ENCODE results near the gene PARP4.

PARP4 gene

DNA sequence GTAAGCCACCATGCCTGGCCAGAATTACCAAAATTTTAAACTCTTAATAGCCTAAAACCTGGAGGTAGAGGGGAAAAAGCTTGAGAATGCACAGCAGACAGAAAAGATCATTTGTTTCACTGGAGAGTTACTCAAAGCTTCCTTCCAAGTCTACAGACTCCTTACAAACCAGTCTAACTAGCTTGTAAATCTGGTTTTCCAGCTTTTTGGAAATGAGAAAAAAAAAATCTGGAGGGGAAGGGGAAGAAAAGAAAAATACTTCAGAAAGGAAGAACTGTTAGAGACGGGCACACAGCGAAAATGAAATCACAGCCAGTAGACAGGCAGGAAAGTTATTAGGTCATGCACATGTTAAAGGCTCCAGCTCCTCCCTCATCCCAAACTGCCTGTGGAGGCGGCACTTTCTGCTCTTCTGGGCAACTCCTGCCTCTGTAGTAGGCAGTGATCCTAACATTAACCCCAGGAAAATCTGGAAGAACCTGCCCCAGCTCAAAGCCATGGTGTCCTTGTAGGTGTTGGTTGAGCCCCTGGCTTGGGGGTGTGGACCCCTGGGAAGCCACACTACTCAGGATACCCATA, 17.3 kb downstream of the PARP4 start:
- TF ChIP-seq EP300 (IDR thresholded peaks at IDR 0.05; ENCODE audit: borderline replicate concordance) (no peak), YY1 (IDR thresholded peaks at IDR 0.05; ENCODE audit: low read depth) (no peak), CEBPB (IDR thresholded peaks at IDR 0.05) (no peak), CREB1 (IDR thresholded peaks at IDR 0.05; ENCODE audit: low read depth) (no peak), EGR1 (IDR thresholded peaks at IDR 0.05) (no peak), TCF12 (IDR thresholded peaks at IDR 0.05; ENCODE audit: low read depth) (no peak), NFIC (IDR thresholded peaks at IDR 0.05) (no peak), ZBTB7A (IDR thresholded peaks at IDR 0.05; ENCODE audit: low read depth) (no peak), FOXM1 (IDR thresholded peaks at IDR 0.05; ENCODE audit: borderline replicate concordance, low read depth) (no peak), RAD21 (IDR thresholded peaks at IDR 0.05; ENCODE audit: low read depth) (no peak), TAF1 (IDR thresholded peaks at IDR 0.05; ENCODE audit: low read depth) (no peak), TEAD4 (IDR thresholded peaks at IDR 0.05) (no peak)
- TF ChIP-seq, protein P1, sequence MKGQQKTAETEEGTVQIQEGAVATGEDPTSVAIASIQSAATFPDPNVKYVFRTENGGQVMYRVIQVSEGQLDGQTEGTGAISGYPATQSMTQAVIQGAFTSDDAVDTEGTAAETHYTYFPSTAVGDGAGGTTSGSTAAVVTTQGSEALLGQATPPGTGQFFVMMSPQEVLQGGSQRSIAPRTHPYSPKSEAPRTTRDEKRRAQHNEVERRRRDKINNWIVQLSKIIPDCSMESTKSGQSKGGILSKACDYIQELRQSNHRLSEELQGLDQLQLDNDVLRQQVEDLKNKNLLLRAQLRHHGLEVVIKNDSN (IDR thresholded peaks at IDR 0.05): no peak
- TF ChIP-seq, protein P2, sequence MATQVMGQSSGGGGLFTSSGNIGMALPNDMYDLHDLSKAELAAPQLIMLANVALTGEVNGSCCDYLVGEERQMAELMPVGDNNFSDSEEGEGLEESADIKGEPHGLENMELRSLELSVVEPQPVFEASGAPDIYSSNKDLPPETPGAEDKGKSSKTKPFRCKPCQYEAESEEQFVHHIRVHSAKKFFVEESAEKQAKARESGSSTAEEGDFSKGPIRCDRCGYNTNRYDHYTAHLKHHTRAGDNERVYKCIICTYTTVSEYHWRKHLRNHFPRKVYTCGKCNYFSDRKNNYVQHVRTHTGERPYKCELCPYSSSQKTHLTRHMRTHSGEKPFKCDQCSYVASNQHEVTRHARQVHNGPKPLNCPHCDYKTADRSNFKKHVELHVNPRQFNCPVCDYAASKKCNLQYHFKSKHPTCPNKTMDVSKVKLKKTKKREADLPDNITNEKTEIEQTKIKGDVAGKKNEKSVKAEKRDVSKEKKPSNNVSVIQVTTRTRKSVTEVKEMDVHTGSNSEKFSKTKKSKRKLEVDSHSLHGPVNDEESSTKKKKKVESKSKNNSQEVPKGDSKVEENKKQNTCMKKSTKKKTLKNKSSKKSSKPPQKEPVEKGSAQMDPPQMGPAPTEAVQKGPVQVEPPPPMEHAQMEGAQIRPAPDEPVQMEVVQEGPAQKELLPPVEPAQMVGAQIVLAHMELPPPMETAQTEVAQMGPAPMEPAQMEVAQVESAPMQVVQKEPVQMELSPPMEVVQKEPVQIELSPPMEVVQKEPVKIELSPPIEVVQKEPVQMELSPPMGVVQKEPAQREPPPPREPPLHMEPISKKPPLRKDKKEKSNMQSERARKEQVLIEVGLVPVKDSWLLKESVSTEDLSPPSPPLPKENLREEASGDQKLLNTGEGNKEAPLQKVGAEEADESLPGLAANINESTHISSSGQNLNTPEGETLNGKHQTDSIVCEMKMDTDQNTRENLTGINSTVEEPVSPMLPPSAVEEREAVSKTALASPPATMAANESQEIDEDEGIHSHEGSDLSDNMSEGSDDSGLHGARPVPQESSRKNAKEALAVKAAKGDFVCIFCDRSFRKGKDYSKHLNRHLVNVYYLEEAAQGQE (IDR thresholded peaks at IDR 0.05; ENCODE audit: low read depth): no peak
- TF ChIP-seq, protein P3, sequence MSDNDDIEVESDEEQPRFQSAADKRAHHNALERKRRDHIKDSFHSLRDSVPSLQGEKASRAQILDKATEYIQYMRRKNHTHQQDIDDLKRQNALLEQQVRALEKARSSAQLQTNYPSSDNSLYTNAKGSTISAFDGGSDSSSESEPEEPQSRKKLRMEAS (IDR thresholded peaks at IDR 0.05): no peak

DNA sequence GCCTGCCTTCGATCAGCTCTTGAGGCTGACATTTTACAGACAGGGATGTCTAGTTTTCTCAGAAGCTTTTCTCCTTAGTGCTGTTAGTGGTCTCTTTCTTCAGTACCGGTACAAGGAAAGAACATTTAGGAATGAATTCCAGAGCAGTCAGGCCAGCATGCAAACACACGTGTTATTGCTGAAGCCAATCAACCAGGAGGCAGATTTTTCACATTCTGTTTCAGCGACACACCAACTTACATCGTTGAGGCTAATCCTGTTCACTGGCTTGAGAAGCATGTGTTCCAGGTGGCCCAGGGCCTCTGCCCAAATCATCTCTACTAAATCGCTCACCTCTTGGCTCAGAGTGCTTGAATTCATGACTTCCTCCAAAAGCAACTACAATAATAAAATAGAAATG, 19.2 kb downstream of the PARP4 start:
- TF ChIP-seq TAF1 (IDR thresholded peaks at IDR 0.05; ENCODE audit: low read depth) (no peak), CREB1 (IDR thresholded peaks at IDR 0.05; ENCODE audit: low read depth) (no peak), RAD21 (IDR thresholded peaks at IDR 0.05; ENCODE audit: low read depth) (no peak), EP300 (IDR thresholded peaks at IDR 0.05; ENCODE audit: borderline replicate concordance) (no peak), FOXM1 (IDR thresholded peaks at IDR 0.05; ENCODE audit: borderline replicate concordance, low read depth) (no peak), CEBPB (IDR thresholded peaks at IDR 0.05) (no peak), ZBTB7A (IDR thresholded peaks at IDR 0.05; ENCODE audit: low read depth) (no peak), TCF12 (IDR thresholded peaks at IDR 0.05; ENCODE audit: low read depth) (no peak), EGR1 (IDR thresholded peaks at IDR 0.05) (no peak), YY1 (IDR thresholded peaks at IDR 0.05; ENCODE audit: low read depth) (no peak), NFIC (IDR thresholded peaks at IDR 0.05) (no peak), TEAD4 (IDR thresholded peaks at IDR 0.05) (no peak)
- TF ChIP-seq, protein P3 (IDR thresholded peaks at IDR 0.05): no peak
- TF ChIP-seq, protein P1 (IDR thresholded peaks at IDR 0.05): no peak
- TF ChIP-seq, protein P2 (IDR thresholded peaks at IDR 0.05; ENCODE audit: low read depth): no peak

DNA sequence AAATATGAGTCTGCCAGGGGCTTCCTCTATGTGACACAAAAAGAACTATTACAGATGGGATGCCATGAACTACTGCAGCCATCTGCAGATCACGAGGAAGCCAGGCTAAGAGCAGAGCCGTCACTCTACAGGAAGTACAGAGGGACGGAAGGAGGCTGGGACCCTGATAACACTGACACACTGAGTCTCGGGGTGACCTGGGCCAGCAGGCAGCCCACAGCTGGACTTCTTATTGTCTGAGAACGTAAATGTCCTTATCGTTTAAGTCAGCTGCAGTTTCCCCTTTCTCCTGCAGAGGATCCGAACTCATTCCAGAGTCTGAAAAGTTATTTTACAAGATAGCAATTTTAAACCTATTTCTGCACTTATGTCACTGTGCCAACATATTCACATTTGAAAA, 20.7 kb downstream of the PARP4 start:
- no peak for TF ChIP-seq YY1 (IDR thresholded peaks at IDR 0.05; ENCODE audit: low read depth)
- no peak for TF ChIP-seq CREB1 (IDR thresholded peaks at IDR 0.05; ENCODE audit: low read depth)
- TF ChIP-seq TCF12 (IDR thresholded peaks at IDR 0.05; ENCODE audit: low read depth): no peak

DNA sequence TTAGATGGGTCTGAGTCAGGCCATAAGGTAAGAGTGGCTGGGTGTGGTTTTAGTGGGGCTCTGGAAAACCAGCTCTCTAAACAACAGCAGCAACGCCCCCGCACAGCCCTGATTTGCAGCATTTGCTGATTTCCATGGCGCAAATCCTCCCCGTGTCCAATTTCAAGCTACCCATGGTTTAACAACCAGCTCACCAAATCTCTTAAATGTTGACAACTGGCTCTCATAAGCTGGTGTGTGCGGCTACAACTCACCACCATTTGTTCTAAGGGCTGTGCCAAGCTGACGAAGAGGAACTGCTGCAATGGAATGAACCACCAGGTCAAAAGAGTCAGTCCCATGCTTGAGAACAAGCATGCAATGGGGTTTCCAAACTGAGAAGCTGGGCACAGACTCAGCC, 22.9 kb downstream of the PARP4 start:
- TF ChIP-seq CEBPB (IDR thresholded peaks at IDR 0.05) (no peak), FOXM1 (IDR thresholded peaks at IDR 0.05; ENCODE audit: borderline replicate concordance, low read depth) (no peak), NFIC (IDR thresholded peaks at IDR 0.05) (no peak), ZBTB7A (IDR thresholded peaks at IDR 0.05; ENCODE audit: low read depth) (no peak), RAD21 (IDR thresholded peaks at IDR 0.05; ENCODE audit: low read depth) (no peak), YY1 (IDR thresholded peaks at IDR 0.05; ENCODE audit: low read depth) (no peak), TAF1 (IDR thresholded peaks at IDR 0.05; ENCODE audit: low read depth) (no peak), EP300 (IDR thresholded peaks at IDR 0.05; ENCODE audit: borderline replicate concordance) (no peak), TCF12 (IDR thresholded peaks at IDR 0.05; ENCODE audit: low read depth) (no peak)
- TF ChIP-seq, protein P1 (IDR thresholded peaks at IDR 0.05): no peak

DNA sequence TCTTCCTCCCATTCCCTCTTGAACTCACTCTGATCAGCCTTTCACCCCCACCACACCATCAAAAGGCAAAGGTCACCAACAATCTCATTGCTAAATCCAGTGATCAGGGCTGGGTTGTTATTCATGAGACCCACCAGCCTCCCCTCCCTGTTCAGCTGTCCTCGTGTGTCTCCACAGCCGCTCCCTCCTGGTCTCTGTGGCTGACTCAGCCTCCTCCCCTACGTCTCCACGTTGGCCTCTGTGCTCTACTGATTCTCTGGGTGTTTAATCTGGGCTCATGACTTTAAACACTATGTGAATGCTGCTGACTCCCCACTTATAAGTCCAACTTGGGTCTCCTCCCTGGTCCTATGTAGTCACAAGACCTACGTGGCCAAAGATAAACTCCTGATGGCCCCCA, 38.9 kb downstream of the PARP4 start:
- TF ChIP-seq, protein P1 (IDR thresholded peaks at IDR 0.05): no peak
- no peak for TF ChIP-seq EP300 (IDR thresholded peaks at IDR 0.05; ENCODE audit: borderline replicate concordance)
- TF ChIP-seq RAD21 (IDR thresholded peaks at IDR 0.05; ENCODE audit: low read depth): no peak
- TF ChIP-seq YY1 (IDR thresholded peaks at IDR 0.05; ENCODE audit: low read depth): no peak
- TF ChIP-seq TAF1 (IDR thresholded peaks at IDR 0.05; ENCODE audit: low read depth): no peak
- TF ChIP-seq FOXM1 (IDR thresholded peaks at IDR 0.05; ENCODE audit: borderline replicate concordance, low read depth): no peak
- TF ChIP-seq CREB1 (IDR thresholded peaks at IDR 0.05; ENCODE audit: low read depth): no peak
- TF ChIP-seq EGR1 (IDR thresholded peaks at IDR 0.05): no peak
- TF ChIP-seq, protein P3 (IDR thresholded peaks at IDR 0.05): no peak
- TF ChIP-seq ZBTB7A (IDR thresholded peaks at IDR 0.05; ENCODE audit: low read depth): no peak
- no peak for TF ChIP-seq TEAD4 (IDR thresholded peaks at IDR 0.05)
- TF ChIP-seq, protein P2 (IDR thresholded peaks at IDR 0.05; ENCODE audit: low read depth): no peak

Measured in Ishikawa (cell line).